Ishikawa (cell line): ENCODE data around the gene CCDC91.

Source experiments
- CEBPB ChIP-seq: IDR thresholded peaks from 2 replicates; pipeline ENCODE4 v1.6.1; 2012
- CREB1 ChIP-seq: IDR thresholded peaks from 2 replicates; pipeline ENCODE4 v1.6.1; 2012; ENCODE audit warnings: low read depth
- EGR1 ChIP-seq: IDR thresholded peaks from 2 replicates; pipeline ENCODE4 v1.6.1; 2012
- EP300 ChIP-seq: IDR thresholded peaks from 2 replicates; pipeline ENCODE4 v1.6.1; 2012; ENCODE audit warnings: borderline replicate concordance
- FOXM1 ChIP-seq: IDR thresholded peaks from 2 replicates; pipeline ENCODE4 v1.6.1; 2012; ENCODE audit warnings: low read depth, borderline replicate concordance
- MAX ChIP-seq: IDR thresholded peaks from 2 replicates; pipeline ENCODE4 v1.6.1; 2012
- NFIC ChIP-seq: IDR thresholded peaks from 2 replicates; pipeline ENCODE4 v1.6.1; 2012
- RAD21 ChIP-seq: IDR thresholded peaks from 2 replicates; pipeline ENCODE4 v1.6.1; 2012; ENCODE audit warnings: low read depth
- REST ChIP-seq: IDR thresholded peaks from 2 replicates; pipeline ENCODE4 v1.6.1; 2012; ENCODE audit warnings: low read depth, mild to moderate bottlenecking
- TAF1 ChIP-seq: IDR thresholded peaks from 2 replicates; pipeline ENCODE4 v1.6.1; 2012; ENCODE audit warnings: low read depth, mild to moderate bottlenecking
- TCF12 ChIP-seq: IDR thresholded peaks from 2 replicates; pipeline ENCODE4 v1.6.1; 2012; ENCODE audit warnings: low read depth
- TEAD4 ChIP-seq: IDR thresholded peaks from 2 replicates; pipeline ENCODE4 v1.6.1; 2012
- USF1 ChIP-seq: IDR thresholded peaks from 2 replicates; pipeline ENCODE4 v1.6.1; 2012
- YY1 ChIP-seq: IDR thresholded peaks from 2 replicates; pipeline ENCODE4 v1.6.1; 2012; ENCODE audit warnings: low read depth
- ZBTB7A ChIP-seq: IDR thresholded peaks from 2 replicates; pipeline ENCODE4 v1.6.1; 2012; ENCODE audit warnings: low read depth

Gene CCDC91

GRCh38 chr12:28215021-28215420 is 24.8 kb downstream of the CCDC91 start:
- no peak for TF ChIP-seq REST
- TF ChIP-seq FOXM1, result no peak
- TF ChIP-seq EP300, result no peak
- no peak for TF ChIP-seq TCF12
- no peak for TF ChIP-seq TAF1

- no peak for TF ChIP-seq EGR1
- TF ChIP-seq YY1, result no peak
- TF ChIP-seq REST, result no peak
- TF ChIP-seq EP300, result no peak
These were observed 25.8 kb downstream of the CCDC91 start for GRCh38 chr12:28216016-28216415.

- TF ChIP-seq EGR1 (no peak), REST (no peak), USF1 (no peak), TAF1 (no peak), EP300 (no peak), TEAD4 (no peak), CREB1 (no peak), NFIC (no peak), ZBTB7A (no peak), TCF12 (no peak), YY1 (no peak), RAD21 (no peak), FOXM1 (no peak)
These were observed 27.5 kb downstream of the CCDC91 start for GRCh38 chr12:28217805-28218204.

- TF ChIP-seq TCF12 (no peak), TAF1 (no peak)
These were observed 28.6 kb downstream of the CCDC91 start for GRCh38 chr12:28218875-28219274.

GRCh38 chr12:28219827-28220226 is 29.6 kb downstream of the CCDC91 start:
- TF ChIP-seq CREB1 (no peak), RAD21 (no peak), TCF12 (no peak), EGR1 (no peak), YY1 (no peak), TEAD4 (no peak), MAX (no peak), NFIC (no peak), USF1 (no peak), EP300 (no peak), TAF1 (no peak), FOXM1 (no peak), CEBPB (no peak), REST (no peak), ZBTB7A (no peak)
